SK-N-SH treated with all-trans-retinoic acid at 6 μM for 48 hours (cell line): ENCODE results near the gene NPC1.
"Not testable (repeated sequence)": the region's sequence is repeated elsewhere in the genome, so short reads cannot be mapped to it uniquely, and the experiment has no call there.

Experiments used
- ATAC-seq: fragments of 200-7000 bp; cut with Tn5 transposase; 3 replicates; pipeline ENCODE4 v1.9.1; 2020; ENCODE audit warnings: mild to moderate bottlenecking, moderate library complexity
- CREB5 ChIP-seq: fragments of 250-450 bp; sonication (Bioruptor Pico); IDR thresholded peaks from 2 replicates; pipeline ENCODE4 v1.5.1; 2020; ENCODE audit warnings: low read depth, mild to moderate bottlenecking, moderate library complexity
- CSDC2 ChIP-seq: fragments of 250-450 bp; sonication (Bioruptor Pico); IDR thresholded peaks from 2 replicates; pipeline ENCODE4 v1.5.0; 2020; ENCODE audit warnings: mild to moderate bottlenecking, moderate library complexity
- ESRRG ChIP-seq: fragments of 250-450 bp; sonication (Bioruptor Pico); IDR thresholded peaks from 2 replicates; pipeline ENCODE4 v1.6.1; 2021; ENCODE audit warnings: mild to moderate bottlenecking
- GLIS3 ChIP-seq: fragments of 250-450 bp; sonication (Bioruptor Pico); IDR thresholded peaks from 2 replicates; pipeline ENCODE4 v1.5.0; 2020; ENCODE audit warnings: mild to moderate bottlenecking, moderate library complexity
- ISL1 ChIP-seq: fragments of 250-450 bp; sonication (Bioruptor Pico); IDR thresholded peaks from 2 replicates; pipeline ENCODE4 v2.1.2; 2022; ENCODE audit warnings: mild to moderate bottlenecking, moderate library complexity
- OSR1 ChIP-seq: fragments of 250-450 bp; sonication (Bioruptor Pico); IDR thresholded peaks from 2 replicates; pipeline ENCODE4 v1.8.0; 2022; ENCODE audit warnings: moderate library complexity, mild to moderate bottlenecking, inconsistent platforms
- PATZ1 ChIP-seq: fragments of 250-450 bp; sonication (Bioruptor Pico); IDR thresholded peaks from 2 replicates; pipeline ENCODE4 v1.8.0; 2020; ENCODE audit warnings: mild to moderate bottlenecking, moderate library complexity, borderline replicate concordance
- POU6F1 ChIP-seq: fragments of 250-450 bp; sonication (Bioruptor Pico); IDR thresholded peaks from 2 replicates; pipeline ENCODE4 v1.8.0; 2021; ENCODE audit warnings: low read depth, mild to moderate bottlenecking, moderate library complexity, borderline replicate concordance
- PPARA ChIP-seq: fragments of 250-450 bp; sonication (Bioruptor Pico); IDR thresholded peaks from 2 replicates; pipeline ENCODE4 v1.5.0; 2020; ENCODE audit warnings: mild to moderate bottlenecking, borderline replicate concordance
- RARB ChIP-seq: fragments of 250-450 bp; sonication (Bioruptor Pico); IDR thresholded peaks from 2 replicates; pipeline ENCODE4 v1.8.0; 2021; ENCODE audit warnings: mild to moderate bottlenecking, moderate library complexity
- SNAI2 ChIP-seq: fragments of 250-450 bp; sonication (Bioruptor Pico); IDR thresholded peaks from 2 replicates; pipeline ENCODE4 v1.5.0; 2020; ENCODE audit warnings: mild to moderate bottlenecking, moderate library complexity
- TOX ChIP-seq: fragments of 250-450 bp; sonication (Bioruptor Pico); IDR thresholded peaks from 2 replicates; pipeline ENCODE4 v1.8.0; 2021; ENCODE audit warnings: mild to moderate bottlenecking, moderate library complexity, borderline replicate concordance
- TSHZ2 ChIP-seq: fragments of 250-450 bp; sonication (Bioruptor Pico); IDR thresholded peaks from 2 replicates; pipeline ENCODE4 v1.5.0; 2020; ENCODE audit warnings: mild to moderate bottlenecking, moderate library complexity
- ZC3H10 ChIP-seq: fragments of 250-450 bp; sonication (Bioruptor Pico); IDR thresholded peaks from 2 replicates; pipeline ENCODE4 v1.5.1; 2021; ENCODE audit warnings: mild to moderate bottlenecking, moderate library complexity
- ZFP3 ChIP-seq: fragments of 250-450 bp; sonication (Bioruptor Pico); IDR thresholded peaks from 2 replicates; pipeline ENCODE4 v1.5.0; 2020; ENCODE audit warnings: mild to moderate bottlenecking, moderate library complexity
- ZFP30 ChIP-seq: fragments of 450-650 bp; formaldehyde crosslinking; IDR thresholded peaks from 2 replicates; pipeline ENCODE4 v1.5.0; 2022; ENCODE audit warnings: mild to moderate bottlenecking, moderate library complexity
- ZNF70 ChIP-seq: fragments of 450-650 bp; formaldehyde crosslinking; IDR thresholded peaks from 2 replicates; pipeline ENCODE4 v1.5.0; 2020; ENCODE audit warnings: mild to moderate bottlenecking, moderate library complexity
- ZNF8 ChIP-seq: fragments of 450-650 bp; formaldehyde crosslinking; IDR thresholded peaks from 2 replicates; pipeline ENCODE4 v1.5.0; 2020; ENCODE audit warnings: mild to moderate bottlenecking, moderate library complexity

Gene NPC1

GRCh38 chr18:23515911-23516546 lies 70.3 kb downstream of the NPC1 start:
- peak; percentile 100 for ATAC-seq
- no peak for TF ChIP-seq ZNF70
- no peak for TF ChIP-seq CSDC2 (CRISPR knock-in tag)
- no peak for TF ChIP-seq SNAI2
- TF ChIP-seq OSR1 (CRISPR knock-in tag) = no peak
- no peak for TF ChIP-seq ZFP3
- no peak for TF ChIP-seq RARB
- TF ChIP-seq ZNF8 (CRISPR knock-in tag) = no peak
- no peak; the same call in 1 of the 2 replicates for TF ChIP-seq TSHZ2 (CRISPR knock-in tag)
- no peak for TF ChIP-seq PPARA (CRISPR knock-in tag)
- no peak for TF ChIP-seq CREB5 (CRISPR knock-in tag)
- TF ChIP-seq ESRRG (CRISPR knock-in tag) = no peak
- TF ChIP-seq ZFP30 (CRISPR knock-in tag) = no peak
- TF ChIP-seq ISL1 (CRISPR knock-in tag) = no peak
- TF ChIP-seq GLIS3 (CRISPR knock-in tag) = no peak
- no peak for TF ChIP-seq POU6F1 (CRISPR knock-in tag)

GRCh38 chr18:23512641-23513040 lies 73.7 kb downstream of the NPC1 start:
- TF ChIP-seq SNAI2 = no peak
- TF ChIP-seq PPARA (CRISPR knock-in tag) = no peak
- TF ChIP-seq TSHZ2 (CRISPR knock-in tag) = no peak
- TF ChIP-seq ISL1 (CRISPR knock-in tag) = no peak
- TF ChIP-seq ZC3H10 (CRISPR knock-in tag) = no peak
- no peak for TF ChIP-seq PATZ1
- no peak for TF ChIP-seq ESRRG (CRISPR knock-in tag)
- TF ChIP-seq ZFP30 (CRISPR knock-in tag) = no peak
- no peak for TF ChIP-seq TOX
- TF ChIP-seq ZFP3 = no peak
- TF ChIP-seq, all 23 proteins: peak for 0
- no peak for ATAC-seq

- ATAC-seq = not testable (repeated sequence)
Observed at GRCh38 chr18:23512216-23512615, 74.1 kb downstream of the NPC1 start.

GRCh38 chr18:23510923-23511322 lies 75.4 kb downstream of the NPC1 start:
- ATAC-seq = not testable (repeated sequence)
- TF ChIP-seq ZNF8 (CRISPR knock-in tag) = peak; percentile 73
- TF ChIP-seq, all 23 proteins: peak for 1; not testable (repeated sequence) for 22
